ENCODE measurements around the gene THAP6. TPM values are rescaled to one million over a fixed set of nuclear protein-coding genes. Genes with fewer than 3 reads are reported as not detected.

The THAP6 gene
- total RNA-seq, 2 experiments from 2014 or later = 17.8 to 19.6 TPM

- no peak overlapping the region for H3K4me3 Mint-ChIP-seq
- ChIA-PET POLR2A (no interaction called here), CTCF (interaction anchor here (1.2 kb wide), 1 partner anchor 27 kb away, joined by 3 read pairs; no protein-coding TSS in a partner anchor)
- no peaks in the 10 kb centered on the region for H3K36me3 Mint-ChIP-seq (ENCODE audit: low read depth)
- no peaks in the 10 kb centered on the region for H3K9me3 Mint-ChIP-seq
- DNase-seq = no peak
- H3K4me1 Mint-ChIP-seq = no peaks in the 10 kb centered on the region
- peaks cover 14% of the 10 kb centered on the region for H3K27me3 Mint-ChIP-seq
- no peak overlapping the region for H3K27ac Mint-ChIP-seq
Observed at GRCh38 chr4:75557696-75558095, 43.4 kb downstream of the THAP6 start.

GRCh38 chr4:75561789-75562188 lies 47.5 kb downstream of the THAP6 start:
- H3K27ac Mint-ChIP-seq = no peak overlapping the region
- ChIA-PET POLR2A (no interaction called here), CTCF (no interaction called here)
- H3K36me3 Mint-ChIP-seq (ENCODE audit: low read depth) = no peaks in the 10 kb centered on the region
- H3K4me1 Mint-ChIP-seq = peaks cover 8% of the 10 kb centered on the region
- no peak overlapping the region for H3K4me3 Mint-ChIP-seq
- no peaks in the 10 kb centered on the region for H3K9me3 Mint-ChIP-seq
- DNase-seq = no peak
- peaks cover 14% of the 10 kb centered on the region for H3K27me3 Mint-ChIP-seq

- Mint-ChIP-seq H3K36me3 (ENCODE audit: low read depth) (no peaks in the 10 kb centered on the region), H3K27me3 (peaks cover 10% of the 10 kb centered on the region), H3K27ac (no peak overlapping the region), H3K9me3 (no peaks in the 10 kb centered on the region), H3K4me3 (no peak overlapping the region), H3K4me1 (peaks cover 8% of the 10 kb centered on the region)
- CTCF ChIA-PET = no interaction called here
- DNase-seq = no peak
- POLR2A ChIA-PET = no interaction called here
Observed at GRCh38 chr4:75564023-75564422, 49.8 kb downstream of the THAP6 start.

- peaks cover 8% of the 10 kb centered on the region for H3K4me1 Mint-ChIP-seq
- ChIA-PET CTCF (no interaction called here), POLR2A (no interaction called here)
- H3K36me3 Mint-ChIP-seq (ENCODE audit: low read depth) = no peaks in the 10 kb centered on the region
- peaks cover 6% of the 10 kb centered on the region for H3K27me3 Mint-ChIP-seq
- no peak overlapping the region for H3K4me3 Mint-ChIP-seq
- H3K9me3 Mint-ChIP-seq = no peaks in the 10 kb centered on the region
- no peak overlapping the region for H3K27ac Mint-ChIP-seq
- DNase-seq = no peak
Observed at GRCh38 chr4:75565481-75565880, 51.2 kb downstream of the THAP6 start.

- POLR2A ChIA-PET = no interaction called here
- no peak for DNase-seq
- no peaks in the 10 kb centered on the region for H3K36me3 Mint-ChIP-seq (ENCODE audit: low read depth)
- no peak overlapping the region for H3K27ac Mint-ChIP-seq
- H3K4me1 Mint-ChIP-seq = peaks cover 8% of the 10 kb centered on the region
- CTCF ChIA-PET = interaction anchor here (1.4 to 1.6 kb wide), 2 partner anchors 14 to 281 kb away, joined by 3 to 9 read pairs; no protein-coding TSS in a partner anchor
- H3K27me3 Mint-ChIP-seq = peaks cover 10% of the 10 kb centered on the region
- no peak overlapping the region for H3K4me3 Mint-ChIP-seq
- no peaks in the 10 kb centered on the region for H3K9me3 Mint-ChIP-seq
Observed at GRCh38 chr4:75566911-75567310, 52.6 kb downstream of the THAP6 start.

GRCh38 chr4:75567725-75568124 lies 53.5 kb downstream of the THAP6 start:
- POLR2A ChIA-PET = no interaction called here
- H3K4me1 Mint-ChIP-seq = peaks cover 8% of the 10 kb centered on the region
- H3K4me3 Mint-ChIP-seq = no peak overlapping the region
- H3K27me3 Mint-ChIP-seq = peaks cover 14% of the 10 kb centered on the region
- no peaks in the 10 kb centered on the region for H3K9me3 Mint-ChIP-seq
- CTCF ChIA-PET = interaction anchor here (1.4 to 1.6 kb wide), 2 partner anchors 13 to 280 kb away, joined by 3 to 9 read pairs; no protein-coding TSS in a partner anchor
- no peak for DNase-seq
- H3K27ac Mint-ChIP-seq = no peak overlapping the region
- no peaks in the 10 kb centered on the region for H3K36me3 Mint-ChIP-seq (ENCODE audit: low read depth)

Other genes starting within 250 kb of the THAP6 start
- 10 to 100 TPM; 23.5 to 27.1 TPM for gene RCHY1, start 70 bp upstream of the THAP6 start, total RNA-seq
- gene ODAPH, start 41.6 kb downstream of the THAP6 start, total RNA-seq = under 1 TPM in 1 of 2 experiments, not detected in 1; 0.12 TPM
- under 1 TPM; 0.74 to 1.00 TPM for gene CDKL2, start 116.1 kb downstream of the THAP6 start, total RNA-seq
- 100 to 1,000 TPM; 135 to 137 TPM for gene G3BP2, start 158.9 kb downstream of the THAP6 start, total RNA-seq
- gene USO1, start 210.1 kb downstream of the THAP6 start, total RNA-seq = 10 to 100 TPM; 38.9 to 43.5 TPM

All from activated CD4-positive, alpha-beta T cell treated with anti-CD3 and anti-CD28 coated beads, Interleukin-2, amount 10 ng/mL, durations not matched to agents 7 days and 5 days (primary cell).